Epithelial cell of proximal tubule (primary cell): ENCODE data around the gene LRP1-AS. TPM values are rescaled to one million over a fixed set of nuclear protein-coding genes. Genes with fewer than 3 reads are reported as not detected.

ENCODE experiments used
- DNase-seq: peaks from one replicate; pipeline ENCODE4 v3.0.0-alpha.2; 2011; ENCODE audit warnings: low read depth
- H3K4me3 ChIP-seq: 2 replicates; pipeline ENCODE4 v1.5.1; 2011; ENCODE audit warnings: low read depth, mild to moderate bottlenecking, low read length
- total RNA-seq: library from RNA; depleted of rRNA; stranded (reverse); fragments of >200 nt; gene quantifications from 2 replicates; pipeline ENCODE4 v1.2.3, GENCODE V29; 2015
- TF ChIP-seq, protein P1 (sequence below): conservative IDR thresholded peaks from 2 replicates; pipeline ENCODE4 v1.5.1; 2012; ENCODE audit warnings: low read depth, mild to moderate bottlenecking, low read length

Gene LRP1-AS
- total RNA-seq, 1 donor from 2014 or later: not detected

DNA sequence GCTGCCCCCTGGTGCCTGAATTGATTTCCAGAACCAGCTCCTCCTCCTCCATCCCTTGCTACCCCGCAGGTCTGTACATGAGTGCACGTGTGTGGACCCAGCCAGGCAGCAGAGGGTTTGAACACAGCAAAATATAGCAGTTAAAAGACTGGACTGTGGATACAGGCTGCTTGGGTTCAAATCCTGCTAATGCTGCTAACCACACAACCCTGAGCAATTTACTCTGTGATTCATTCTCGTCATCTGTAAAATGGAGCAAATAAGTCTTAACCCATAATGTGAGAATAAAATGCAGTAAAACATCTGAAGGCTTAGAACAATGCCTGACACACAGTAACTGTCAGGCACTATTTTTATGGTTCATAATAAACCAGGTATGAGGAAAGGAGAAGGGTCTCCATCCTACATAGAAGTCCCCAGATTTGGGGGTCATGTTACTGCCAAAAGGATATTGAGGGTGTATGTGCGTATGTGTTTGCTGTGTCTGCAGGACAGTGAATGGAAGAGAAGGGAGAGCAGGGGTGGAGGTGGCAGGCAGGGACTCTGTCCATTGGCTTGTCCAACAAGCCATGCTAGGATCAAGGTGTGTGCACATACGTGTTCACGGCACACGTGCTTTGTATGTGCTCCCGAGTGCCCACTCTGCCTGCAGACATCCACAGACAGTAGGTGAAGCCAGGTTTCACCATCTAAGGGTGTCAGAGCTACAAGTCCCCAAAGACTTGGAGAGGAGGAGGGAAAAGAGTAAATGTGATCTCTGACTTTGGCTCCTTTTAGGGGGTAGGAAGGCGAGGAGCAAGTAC lies 34.7 kb downstream of the LRP1-AS start:
- no peak for DNase-seq
- peak overlapping the region; percentile 98 for H3K4me3 ChIP-seq
- TF ChIP-seq, protein P1, sequence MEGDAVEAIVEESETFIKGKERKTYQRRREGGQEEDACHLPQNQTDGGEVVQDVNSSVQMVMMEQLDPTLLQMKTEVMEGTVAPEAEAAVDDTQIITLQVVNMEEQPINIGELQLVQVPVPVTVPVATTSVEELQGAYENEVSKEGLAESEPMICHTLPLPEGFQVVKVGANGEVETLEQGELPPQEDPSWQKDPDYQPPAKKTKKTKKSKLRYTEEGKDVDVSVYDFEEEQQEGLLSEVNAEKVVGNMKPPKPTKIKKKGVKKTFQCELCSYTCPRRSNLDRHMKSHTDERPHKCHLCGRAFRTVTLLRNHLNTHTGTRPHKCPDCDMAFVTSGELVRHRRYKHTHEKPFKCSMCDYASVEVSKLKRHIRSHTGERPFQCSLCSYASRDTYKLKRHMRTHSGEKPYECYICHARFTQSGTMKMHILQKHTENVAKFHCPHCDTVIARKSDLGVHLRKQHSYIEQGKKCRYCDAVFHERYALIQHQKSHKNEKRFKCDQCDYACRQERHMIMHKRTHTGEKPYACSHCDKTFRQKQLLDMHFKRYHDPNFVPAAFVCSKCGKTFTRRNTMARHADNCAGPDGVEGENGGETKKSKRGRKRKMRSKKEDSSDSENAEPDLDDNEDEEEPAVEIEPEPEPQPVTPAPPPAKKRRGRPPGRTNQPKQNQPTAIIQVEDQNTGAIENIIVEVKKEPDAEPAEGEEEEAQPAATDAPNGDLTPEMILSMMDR: peak; percentile 87

DNA sequence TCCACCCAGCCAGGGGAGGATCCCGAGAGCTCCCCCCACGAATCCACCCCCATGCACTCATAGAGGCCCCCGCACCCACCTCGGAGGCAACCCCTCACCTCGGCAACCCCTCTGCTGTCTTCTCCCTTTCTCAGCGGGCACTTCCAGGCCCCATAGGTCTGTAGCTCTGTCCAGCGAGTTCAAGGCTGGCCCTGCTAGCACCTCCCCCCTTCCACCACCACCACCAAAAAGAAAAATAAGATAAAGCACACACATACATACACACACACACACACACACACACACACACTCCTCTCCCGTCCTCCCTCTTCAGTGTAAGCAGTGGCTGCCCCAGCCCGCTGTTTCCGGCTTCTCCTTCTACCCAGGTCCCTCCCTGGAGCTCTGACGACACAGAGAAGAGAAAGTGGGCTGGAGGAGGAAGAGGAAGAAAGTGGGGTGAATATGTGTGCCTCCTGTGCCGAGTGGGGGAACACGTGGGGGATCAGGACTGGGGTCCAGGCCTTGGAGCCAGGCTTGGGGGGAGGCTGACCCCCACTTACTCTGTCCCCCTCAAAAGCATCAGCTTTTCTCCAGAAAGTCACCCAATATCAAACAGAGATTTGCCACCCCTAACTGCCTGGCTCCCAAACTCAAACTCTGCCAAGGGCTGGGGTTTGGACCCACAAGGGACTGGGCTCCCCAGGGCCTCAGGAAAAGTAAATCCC lies 36.2 kb downstream of the LRP1-AS start, which contains the start of gene STAT6:
Gene STAT6, minus strand, starts transcription at position 332 of the 704 bp plus-strand sequence. CDS start 3,084 bp downstream, outside the sequence.
- TF ChIP-seq, protein P1: no peak
- H3K4me3 ChIP-seq: peak within 1 kb of the TSS; percentile 98
- no peak for DNase-seq

DNA sequence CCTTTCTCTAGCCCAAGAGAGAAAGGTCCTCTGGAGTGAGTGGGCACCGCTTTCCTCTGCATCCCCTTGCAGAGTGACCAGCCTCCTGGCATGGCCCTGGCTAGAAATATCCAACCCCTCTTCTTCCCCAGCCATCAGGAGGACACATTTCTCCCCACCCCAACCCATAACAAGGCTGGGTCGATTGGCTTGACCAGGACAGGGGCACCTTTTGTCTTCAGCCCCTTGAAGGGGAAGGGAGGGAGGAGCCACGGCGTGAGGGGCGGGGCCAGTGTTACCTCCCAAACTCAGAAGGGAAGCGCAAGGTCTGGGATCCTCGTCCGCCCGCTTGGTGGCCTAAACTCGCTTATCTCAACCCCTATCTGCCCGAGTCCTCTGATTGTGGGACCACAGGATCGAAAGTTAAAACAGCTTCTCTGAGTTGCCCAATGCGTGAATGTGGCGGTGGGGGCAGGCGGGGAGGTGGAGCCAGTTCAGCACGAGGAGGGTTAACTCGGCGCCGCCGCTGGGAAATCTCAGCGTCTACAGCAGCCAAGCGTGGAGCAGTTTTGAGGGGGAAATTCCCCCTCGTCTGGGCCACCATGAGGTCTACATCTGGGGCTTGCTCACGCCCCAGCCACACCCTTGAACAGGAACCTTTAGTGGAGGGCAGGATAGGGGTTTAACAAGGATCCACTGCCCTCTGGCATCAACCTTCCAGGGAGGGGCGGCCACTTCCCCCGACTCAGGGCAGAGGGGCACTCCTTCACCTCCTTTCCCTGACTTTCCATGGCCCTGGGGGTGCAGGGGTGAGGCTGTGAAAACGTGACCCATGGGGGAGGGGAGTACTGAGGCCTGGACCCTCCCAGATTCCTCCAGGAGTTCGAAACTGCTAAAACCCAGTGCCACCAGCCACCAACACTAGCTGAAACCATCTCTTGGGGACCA lies 37.1 kb downstream of the LRP1-AS start:
- peak overlapping the region; percentile 98 for H3K4me3 ChIP-seq
- TF ChIP-seq, protein P1: no peak
- no peak for DNase-seq

DNA sequence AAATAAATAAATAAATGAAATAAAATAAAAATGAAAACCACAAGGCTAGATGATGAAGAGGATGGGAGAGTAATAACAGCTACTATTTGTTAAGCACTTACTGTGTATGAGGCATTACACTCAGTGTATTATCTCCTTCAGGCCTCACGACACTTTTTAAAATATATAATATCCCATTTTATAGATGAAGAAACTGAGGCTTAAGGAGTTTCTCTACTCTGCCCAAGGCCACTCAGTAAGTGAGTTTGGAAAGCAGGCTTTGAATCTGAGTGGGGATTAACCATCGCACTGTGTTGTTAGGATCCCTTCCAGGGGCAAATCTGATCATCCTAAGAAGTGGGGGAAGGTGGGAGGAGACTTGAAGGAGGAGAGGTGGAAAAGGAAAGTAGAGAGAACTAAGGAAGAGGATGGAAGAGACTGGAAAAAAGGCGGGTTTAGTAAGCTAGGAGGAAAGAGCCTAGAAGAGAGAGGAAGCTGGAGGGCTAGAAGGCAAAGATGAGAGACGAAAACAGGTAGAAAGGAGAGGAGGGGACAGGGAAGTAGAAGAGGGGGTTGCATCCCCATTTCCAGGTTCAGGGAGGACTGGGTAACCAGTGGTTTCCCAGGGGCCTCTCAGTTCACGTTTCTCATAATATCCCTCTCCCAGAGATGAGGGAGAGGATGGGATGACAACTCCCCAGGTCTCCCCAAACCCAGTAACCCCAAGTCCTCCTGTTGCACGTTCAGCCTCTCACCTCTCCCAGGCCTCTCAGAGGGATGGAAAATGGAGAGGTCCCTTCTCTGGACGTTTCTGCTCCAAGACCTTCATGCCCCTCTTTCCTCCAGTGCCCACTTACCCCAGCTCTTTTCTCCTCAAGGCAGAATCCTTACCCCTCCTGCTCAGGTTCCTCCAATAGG lies 38.0 kb downstream of the LRP1-AS start:
- H3K4me3 ChIP-seq: peak overlapping the region; percentile 98
- TF ChIP-seq, protein P1: no peak
- no peak for DNase-seq

DNA sequence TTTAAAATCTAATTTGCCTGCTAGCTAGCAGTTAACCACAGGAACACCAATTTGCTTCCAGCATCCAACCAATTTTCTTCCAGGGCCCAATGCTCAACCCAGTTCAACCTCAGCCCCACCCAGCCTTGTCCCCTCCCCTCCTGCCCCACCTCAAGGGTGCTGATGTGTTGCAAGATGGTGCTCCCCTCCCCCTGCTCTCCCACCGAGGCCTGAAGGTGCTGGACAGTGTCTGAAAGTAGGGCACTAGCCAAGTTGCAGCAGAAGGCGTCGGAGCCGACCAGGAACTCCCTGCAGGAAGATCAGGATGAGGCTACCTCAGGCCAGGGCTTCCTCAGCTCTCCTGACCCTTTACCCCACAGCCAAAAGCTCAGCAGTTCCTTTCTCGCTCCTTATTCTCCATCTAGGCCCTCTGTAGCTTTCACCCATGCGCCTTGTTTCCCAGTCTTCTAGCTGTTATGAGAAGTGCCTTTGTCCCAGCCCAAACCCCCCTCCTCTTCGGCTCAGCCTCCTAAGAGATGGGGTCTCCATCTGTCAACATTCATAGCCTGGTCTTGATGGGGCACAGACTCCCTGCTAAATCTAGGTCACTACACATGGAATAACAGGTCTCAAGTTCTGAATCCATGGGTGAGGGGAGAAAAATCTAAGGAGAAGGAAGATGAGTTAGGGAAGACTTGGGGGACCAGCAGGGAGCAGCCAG lies 39.8 kb downstream of the LRP1-AS start:
- TF ChIP-seq, protein P1: no peak
- H3K4me3 ChIP-seq: no peak overlapping the region
- no peak for DNase-seq
